CD4-positive, CD25-positive, alpha-beta regulatory T cell (primary cell): ENCODE measurements around the gene CERK. TPM values are rescaled to one million over a fixed set of nuclear protein-coding genes. Genes with fewer than 3 reads are reported as not detected.

ENCODE experiments used
- ATAC-seq, 2 donors: fragments of 150-1000 bp; cut with Tn5 transposase; one replicate each; pipeline ENCODE4 v1.10.0; 2021; ENCODE audit warnings: low read depth in 2 of 2, moderate number of reproducible peaks in 2 of 2, moderate library complexity in 1 of 2
- DNase-seq, 3 donors: peaks; one replicate each; pipeline versions ENCODE4 v3.0.0 to v3.0.0-alpha.2; 2012 to 2022; ENCODE audit warnings: mixed read lengths in 1 of 3
- H3K27ac ChIP-seq: one replicate; pipeline ENCODE4 v1.7.0; 2013; ENCODE audit warnings: mild to moderate bottlenecking, low read length; ENCODE audit not compliant: insufficient read depth, poor library complexity, severe bottlenecking
- H3K27me3 ChIP-seq: one replicate; pipeline ENCODE4 v1.7.0; 2013; ENCODE audit warnings: low read length; ENCODE audit not compliant: control insufficient read depth, insufficient read depth
- H3K36me3 ChIP-seq: one replicate; pipeline ENCODE4 v1.7.0; 2013; ENCODE audit warnings: mild to moderate bottlenecking, low read length, moderate library complexity; ENCODE audit not compliant: control insufficient read depth, insufficient read depth
- H3K4me1 ChIP-seq: 2 replicates; pipeline ENCODE4 v1.7.0; 2013; ENCODE audit warnings: mild to moderate bottlenecking, low read length; ENCODE audit not compliant: insufficient read depth, control insufficient read depth, poor library complexity, severe bottlenecking
- H3K4me3 ChIP-seq: one replicate; pipeline ENCODE4 v1.7.0; 2013; ENCODE audit warnings: low read depth, mild to moderate bottlenecking, low read length, moderate library complexity
- H3K9me3 ChIP-seq, 2 experiments: 1 replicate in 1 of 2; 2 replicates in 1 of 2; pipeline ENCODE4 v1.7.0; 2013; ENCODE audit warnings: low read length in 2 of 2, mild to moderate bottlenecking in 1 of 2, moderate library complexity in 1 of 2; ENCODE audit not compliant: control insufficient read depth in 2 of 2
- H3K27ac Mint-ChIP-seq, 3 donors: one replicate each; pipeline ENCODE4 v1.8.0; 2020 to 2022; ENCODE audit warnings: mild to moderate bottlenecking in 3 of 3, mixed read lengths in 3 of 3, moderate library complexity in 2 of 3
- H3K27me3 Mint-ChIP-seq: one replicate; pipeline ENCODE4 v1.8.0; 2022; ENCODE audit warnings: mild to moderate bottlenecking, mixed read lengths
- H3K36me3 Mint-ChIP-seq: one replicate; pipeline ENCODE4 v1.8.0; 2020; ENCODE audit warnings: mixed read lengths
- H3K4me1 Mint-ChIP-seq, 4 donors: one replicate each; pipeline ENCODE4 v1.8.0; 2020 to 2022; ENCODE audit warnings: mixed read lengths in 4 of 4, mild to moderate bottlenecking in 1 of 4
- H3K4me3 Mint-ChIP-seq, 4 donors: one replicate each; pipeline ENCODE4 v1.8.0; 2020 to 2022; ENCODE audit warnings: mild to moderate bottlenecking in 4 of 4, mixed read lengths in 4 of 4, moderate library complexity in 3 of 4
- H3K9me3 Mint-ChIP-seq, 7 donors: one replicate each; pipeline ENCODE4 v1.8.0; 2020 to 2022; ENCODE audit warnings: mixed read lengths in 7 of 7, mild to moderate bottlenecking in 3 of 7, moderate library complexity in 2 of 7
- polyA plus RNA-seq, 4 donors: library from polyadenylated mRNA; unstranded; fragments of 300-500 nt; fragmentation: Illumina TruSeq; gene quantifications; one replicate each; pipeline ENCODE4 v1.2.3, GENCODE V29; 2021
- total RNA-seq: library from RNA; stranded (reverse); gene quantifications from one replicate; pipeline ENCODE4 v1.2.3, GENCODE V29; 2022

Gene CERK
- total and polyA plus RNA-seq, 5 donors from 2014 or later, result 75.5 to 105 (median 85.3) TPM

DNA sequence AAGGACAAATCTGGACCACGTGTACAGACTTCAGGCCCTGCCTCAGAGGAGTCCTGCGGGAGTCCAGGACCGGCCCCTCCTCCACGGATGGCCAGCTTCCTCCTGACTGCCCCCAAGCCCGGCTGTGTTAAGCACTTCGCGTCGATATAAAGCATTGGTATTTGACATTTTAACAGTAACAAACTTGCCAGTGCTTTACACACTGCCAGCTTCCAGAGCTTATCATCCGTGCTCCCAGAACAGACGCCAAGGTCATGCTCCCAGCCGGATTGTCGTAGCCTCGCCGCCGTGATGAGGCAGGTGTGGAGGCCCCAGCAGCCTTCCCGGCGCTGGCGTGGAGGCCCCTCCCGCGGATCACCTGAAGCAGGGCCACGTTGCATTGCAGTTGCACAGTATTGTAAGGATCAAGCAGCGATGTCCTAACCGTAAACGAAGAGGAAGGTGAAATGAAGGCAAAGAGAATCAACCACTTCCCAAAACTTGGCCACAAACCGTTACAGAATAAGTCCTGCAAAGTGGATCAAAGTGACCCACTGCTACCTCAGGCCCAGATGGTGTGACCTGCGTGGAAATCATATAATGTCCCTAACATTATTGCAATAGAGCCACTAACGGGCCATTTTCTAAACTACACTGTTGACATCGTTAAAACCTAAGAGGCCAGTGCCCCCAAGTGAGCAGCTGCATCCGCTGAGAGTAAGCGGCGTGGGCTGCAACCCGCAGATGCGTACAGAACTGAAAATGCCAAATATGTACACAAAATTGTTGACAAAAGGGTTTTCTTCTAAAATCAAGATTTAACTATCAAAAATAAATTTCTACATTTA lies 51.6 kb downstream of the CERK start:
- ATAC-seq, result no peak
- peaks cover 56% of the 10 kb centered on the region for H3K36me3 ChIP-seq

GRCh38 chr22:46684706-46685105 lies 53.3 kb downstream of the CERK start:
- Histone ChIP-seq H3K36me3 (peaks cover 40% of the 10 kb centered on the region), H3K4me1 (peaks cover 12% of the 10 kb centered on the region), H3K27me3 (no peaks in the 10 kb centered on the region), H3K4me3 (no peak overlapping the region), H3K27ac (peak overlapping the region; percentile 33), H3K9me3 (no peaks in the 10 kb centered on the region)
- DNase-seq, result no peak
- Mint-ChIP-seq H3K27me3 (no peaks in the 10 kb centered on the region), H3K4me3 (no peak overlapping the region), H3K27ac (peak overlapping the region; percentile 35 to 74 (median 71)), H3K9me3 (no peaks in the 10 kb centered on the region), H3K4me1 (peaks cover 7 to 28% (median 20%) of the 10 kb centered on the region in 4 donors), H3K36me3 (peaks cover 13% of the 10 kb centered on the region)
- no peak for ATAC-seq

More for the DNA sequence above, 51.6 kb downstream of the CERK start:
- Histone ChIP-seq H3K4me3 (no peak overlapping the region), H3K4me1 (peaks cover 12% of the 10 kb centered on the region), H3K27me3 (no peaks in the 10 kb centered on the region), H3K9me3 (no peaks in the 10 kb centered on the region), H3K27ac (no peak overlapping the region)
- no peaks in the 10 kb centered on the region for H3K9me3 Mint-ChIP-seq
- peaks cover 11 to 27% (median 20%) of the 10 kb centered on the region in 4 donors for H3K4me1 Mint-ChIP-seq
- H3K36me3 Mint-ChIP-seq, result peaks cover 19% of the 10 kb centered on the region
- H3K27ac Mint-ChIP-seq, result peak overlapping the region; percentile 65 to 88 (median 86)
- no peaks in the 10 kb centered on the region for H3K27me3 Mint-ChIP-seq
- peak overlapping the region in 1 of 4 donors; percentile 40 for H3K4me3 Mint-ChIP-seq
- no peak for DNase-seq

- Histone ChIP-seq H3K4me3 (no peak overlapping the region), H3K9me3 (no peaks in the 10 kb centered on the region), H3K27me3 (no peaks in the 10 kb centered on the region), H3K4me1 (peaks cover 12% of the 10 kb centered on the region), H3K36me3 (peaks cover 21% of the 10 kb centered on the region), H3K27ac (no peak overlapping the region)
- H3K4me3 Mint-ChIP-seq, result peak overlapping the region in 1 of 4 donors; percentile 61
- ATAC-seq (no peak), DNase-seq (no peak)
- H3K27ac Mint-ChIP-seq, result peak overlapping the region in 1 of 3 donors; percentile 69
- no peaks in the 10 kb centered on the region for H3K27me3 Mint-ChIP-seq
- no peaks in the 10 kb centered on the region for H3K9me3 Mint-ChIP-seq
- H3K4me1 Mint-ChIP-seq, result peaks cover 7 to 29% (median 21%) of the 10 kb centered on the region in 4 donors
- peaks cover 8% of the 10 kb centered on the region for H3K36me3 Mint-ChIP-seq
These were observed 55.9 kb downstream of the CERK start for GRCh38 chr22:46682011-46682731.

DNA sequence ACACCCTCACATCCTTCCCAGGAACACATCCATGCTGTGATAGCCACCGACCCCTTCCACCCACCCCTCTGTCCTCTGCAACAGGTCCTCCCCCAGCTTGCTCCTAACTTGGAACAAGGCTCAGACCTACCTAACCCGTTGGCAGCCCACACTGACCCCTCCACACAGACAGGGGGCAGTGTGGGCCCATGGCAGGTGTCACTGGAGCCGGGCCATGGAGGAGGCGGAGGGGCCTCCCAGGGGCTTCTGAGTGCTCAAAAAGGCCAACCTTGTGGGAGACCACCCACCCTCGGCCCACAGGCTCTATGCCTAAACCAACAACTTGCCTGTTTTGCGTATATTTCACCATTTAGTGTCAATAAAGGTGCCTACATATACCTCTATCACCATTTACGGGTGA lies 57.0 kb downstream of the CERK start:
- Histone ChIP-seq H3K4me1 (peaks cover 14% of the 10 kb centered on the region), H3K27ac (no peak overlapping the region), H3K36me3 (peaks cover 10% of the 10 kb centered on the region), H3K4me3 (no peak overlapping the region), H3K9me3 (no peaks in the 10 kb centered on the region), H3K27me3 (no peaks in the 10 kb centered on the region)
- Mint-ChIP-seq H3K4me3 (peak overlapping the region in 1 of 4 donors; percentile 58), H3K9me3 (no peaks in the 10 kb centered on the region), H3K4me1 (peaks cover 6 to 27% (median 18%) of the 10 kb centered on the region in 4 donors), H3K27ac (peak overlapping the region in 1 of 3 donors; percentile 41), H3K27me3 (no peaks in the 10 kb centered on the region), H3K36me3 (peaks cover 4% of the 10 kb centered on the region)
- DNase-seq (peak in 1 of 3 donors; percentile 46), ATAC-seq (no peak)

DNA sequence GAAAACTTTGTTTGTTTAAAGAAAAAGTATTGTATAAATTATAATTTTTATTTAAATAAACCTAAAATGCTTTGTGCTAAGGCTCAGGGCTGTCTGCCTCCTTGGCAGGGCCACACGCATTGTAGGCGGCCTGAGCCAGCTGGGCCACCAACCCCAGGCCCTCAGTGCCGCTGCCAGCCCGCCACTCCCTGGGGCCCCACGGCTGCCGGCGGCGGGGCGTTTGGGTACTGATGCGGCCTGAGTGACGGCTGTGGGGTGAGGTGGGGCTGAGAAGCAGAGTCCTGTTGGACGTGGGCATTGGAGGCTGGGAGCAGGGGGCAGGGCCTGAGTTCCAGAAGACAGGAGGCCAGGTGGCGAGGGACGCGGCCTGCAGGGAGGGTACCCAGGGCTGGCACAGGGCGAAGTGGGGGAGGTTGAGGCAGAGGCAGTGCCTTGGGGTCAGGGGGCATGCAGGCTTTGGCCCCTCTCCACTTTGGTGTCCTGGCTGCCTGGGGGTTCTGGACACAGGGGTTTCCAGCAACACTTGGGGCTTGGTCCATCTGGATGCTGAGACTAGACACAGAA lies 58.3 kb downstream of the CERK start:
- no peak overlapping the region for H3K27ac Mint-ChIP-seq
- peaks cover 4% of the 10 kb centered on the region for H3K27me3 Mint-ChIP-seq
- Histone ChIP-seq H3K4me1 (peaks cover 19% of the 10 kb centered on the region), H3K27me3 (no peaks in the 10 kb centered on the region), H3K27ac (no peak overlapping the region), H3K9me3 (no peaks in the 10 kb centered on the region), H3K4me3 (no peak overlapping the region), H3K36me3 (peaks cover 5% of the 10 kb centered on the region)
- DNase-seq, result no peak
- no peak for ATAC-seq
- H3K4me3 Mint-ChIP-seq, result no peak overlapping the region
- peaks cover 0 to 27% (median 13%) of the 10 kb centered on the region in 4 donors for H3K4me1 Mint-ChIP-seq
- no peaks in the 10 kb centered on the region for H3K9me3 Mint-ChIP-seq
- no peaks in the 10 kb centered on the region for H3K36me3 Mint-ChIP-seq

- peak overlapping the region in 2 of 3 donors; percentile 52 to 59 for H3K27ac Mint-ChIP-seq
- no peak overlapping the region for H3K27ac ChIP-seq
These were observed 59.0 kb downstream of the CERK start for GRCh38 chr22:46678785-46679700.

More at GRCh38 chr22:46678785-46679700, 59.0 kb downstream of the CERK start:
- Mint-ChIP-seq H3K4me3 (no peak overlapping the region), H3K27me3 (peaks cover 4% of the 10 kb centered on the region), H3K36me3 (no peaks in the 10 kb centered on the region), H3K4me1 (peaks cover 3 to 27% (median 12%) of the 10 kb centered on the region in 4 donors), H3K9me3 (no peaks in the 10 kb centered on the region)
- H3K36me3 ChIP-seq, result peaks cover 3% of the 10 kb centered on the region
- no peak overlapping the region for H3K4me3 ChIP-seq
- ATAC-seq (no peak), DNase-seq (no peak)
- H3K9me3 ChIP-seq, result no peaks in the 10 kb centered on the region
- no peaks in the 10 kb centered on the region for H3K27me3 ChIP-seq
- peaks cover 23% of the 10 kb centered on the region for H3K4me1 ChIP-seq
